H1 (cell line): ENCODE results near the gene TMEM243. TPM values are rescaled to one million over a fixed set of nuclear protein-coding genes. Genes with fewer than 3 reads are reported as not detected.

ENCODE experiments used
- polyA plus RNA-seq, 7 experiments: library from polyadenylated mRNA; depleted of rRNA in 3 of 7; stranded (reverse) in 5 of 7; unstranded in 2 of 7; fragments of >200 nt in 5 of 7; fragments of 200-250 nt in 2 of 7; gene quantifications; 1 replicate in 5 of 7; 2 replicates in 1 of 7; 4 replicates in 1 of 7; pipeline versions ENCODE4 v1.2.1 to v1.2.3, GENCODE V29; 2011 to 2013; ENCODE audit warnings: missing spikeins in 2 of 7, mixed read lengths in 2 of 7
- total RNA-seq: library from RNA; stranded (reverse); fragmentation: NEBNext Ultra II Directional; extraction: Animal tissue kit (Norgen Biotek cat#: 25700); gene quantifications from 2 replicates; pipeline ENCODE4 v1.2.1, GENCODE V29; 2021
- TF ChIP-seq, protein P1 (sequence below): IDR thresholded peaks from 2 replicates; pipeline ENCODE4 v1.6.1; 2011; ENCODE audit warnings: low read depth, mild to moderate bottlenecking, low read length; ENCODE audit not compliant: insufficient read depth

The TMEM243 gene
- total and polyA plus RNA-seq, 2 of the 8 experiments (the other 6 are each of a cell fraction or from before 2014, with no cell fraction given) = 23.7 to 27.6 TPM

DNA sequence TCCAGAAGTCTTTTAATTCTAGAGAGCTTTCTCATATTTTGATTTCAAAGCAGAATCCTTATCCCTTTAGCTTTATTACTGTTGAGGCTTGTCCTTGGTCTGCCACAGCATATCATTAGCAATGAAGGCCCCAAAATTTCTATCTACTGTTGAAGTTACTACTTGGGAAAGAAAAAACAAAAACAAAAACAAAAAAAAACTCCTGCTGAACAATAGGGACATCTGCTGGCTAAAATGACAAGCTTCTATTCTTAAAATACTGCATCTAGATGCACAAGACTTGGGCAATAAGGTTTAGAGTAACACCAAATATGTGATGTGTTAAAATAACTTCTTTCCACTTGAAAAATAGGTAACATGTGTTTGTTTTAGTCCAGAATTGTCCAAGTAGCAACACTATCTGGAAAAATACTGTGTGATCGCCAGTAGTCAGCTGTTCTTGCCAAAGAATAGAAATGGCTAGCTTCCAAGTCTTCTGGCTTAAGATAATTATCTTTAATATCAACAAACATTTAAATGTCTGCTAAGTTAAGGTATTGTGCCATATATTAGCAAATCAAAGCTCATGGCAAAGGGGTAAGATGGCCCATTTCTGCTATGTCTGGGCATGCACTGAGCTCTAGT lies 71.1 kb downstream of the TMEM243 start (continued):
- TF ChIP-seq, protein P1, sequence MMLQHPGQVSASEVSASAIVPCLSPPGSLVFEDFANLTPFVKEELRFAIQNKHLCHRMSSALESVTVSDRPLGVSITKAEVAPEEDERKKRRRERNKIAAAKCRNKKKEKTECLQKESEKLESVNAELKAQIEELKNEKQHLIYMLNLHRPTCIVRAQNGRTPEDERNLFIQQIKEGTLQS = no peak
